Measurements from ENCODE around the gene DIS3L2. TPM values are rescaled to one million over a fixed set of nuclear protein-coding genes. Genes with fewer than 3 reads are reported as not detected.
"Not testable (repeated sequence)": the region's sequence is repeated elsewhere in the genome, so short reads cannot be mapped to it uniquely, and the experiment has no call there.

The DIS3L2 gene
- total and polyA plus RNA-seq, 10 donors: 9.1 to 59.8 (median 35.4) TPM

DNA sequence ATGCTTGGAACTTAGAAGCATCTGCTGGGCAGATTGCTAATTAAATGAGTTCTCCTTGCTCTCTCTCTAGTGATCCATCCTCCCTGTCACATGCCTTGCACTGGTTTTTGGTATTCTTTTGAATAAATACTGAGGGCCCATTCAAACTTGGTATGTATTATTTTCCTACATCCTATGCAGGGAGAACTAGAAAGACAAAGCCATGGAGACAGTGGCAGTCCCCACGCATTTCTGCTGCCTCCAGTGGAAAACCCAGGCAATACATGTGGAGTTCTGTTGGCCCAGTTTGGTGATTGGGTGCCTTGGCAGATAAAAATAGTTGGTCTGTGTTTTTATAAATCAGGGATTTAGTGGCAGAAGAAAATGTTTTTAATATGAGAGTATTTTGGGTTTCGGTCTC is 68.7 kb downstream of the DIS3L2 start:
- H3K36me3 ChIP-seq: peaks cover 0 to 57% (median 6%) of the 10 kb centered on the region in 6 donors
- H3K27ac ChIP-seq: no peak overlapping the region
- TF ChIP-seq, protein P1, sequence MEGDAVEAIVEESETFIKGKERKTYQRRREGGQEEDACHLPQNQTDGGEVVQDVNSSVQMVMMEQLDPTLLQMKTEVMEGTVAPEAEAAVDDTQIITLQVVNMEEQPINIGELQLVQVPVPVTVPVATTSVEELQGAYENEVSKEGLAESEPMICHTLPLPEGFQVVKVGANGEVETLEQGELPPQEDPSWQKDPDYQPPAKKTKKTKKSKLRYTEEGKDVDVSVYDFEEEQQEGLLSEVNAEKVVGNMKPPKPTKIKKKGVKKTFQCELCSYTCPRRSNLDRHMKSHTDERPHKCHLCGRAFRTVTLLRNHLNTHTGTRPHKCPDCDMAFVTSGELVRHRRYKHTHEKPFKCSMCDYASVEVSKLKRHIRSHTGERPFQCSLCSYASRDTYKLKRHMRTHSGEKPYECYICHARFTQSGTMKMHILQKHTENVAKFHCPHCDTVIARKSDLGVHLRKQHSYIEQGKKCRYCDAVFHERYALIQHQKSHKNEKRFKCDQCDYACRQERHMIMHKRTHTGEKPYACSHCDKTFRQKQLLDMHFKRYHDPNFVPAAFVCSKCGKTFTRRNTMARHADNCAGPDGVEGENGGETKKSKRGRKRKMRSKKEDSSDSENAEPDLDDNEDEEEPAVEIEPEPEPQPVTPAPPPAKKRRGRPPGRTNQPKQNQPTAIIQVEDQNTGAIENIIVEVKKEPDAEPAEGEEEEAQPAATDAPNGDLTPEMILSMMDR (IDR thresholded peaks at IDR 0.05 in 8 of 11, conservative IDR thresholded peaks at IDR 0.05 in 3 of 11): no peak
- no peak for TF ChIP-seq POLR2AphosphoS5 (IDR thresholded peaks at IDR 0.05)
- TF ChIP-seq POLR2A (IDR thresholded peaks at IDR 0.05): no peak
- DNase-seq: no peak
- H3K27me3 ChIP-seq (replicated peaks in 1 of 7): no peaks in the 10 kb centered on the region
- 95 to 100% (median 96%) methylated on average over 2 of the region's 2 CpGs for WGBS, 5 donors
- H3K9me3 ChIP-seq: peaks cover 0 to 17% (median 5%) of the 10 kb centered on the region in 8 donors
- no peak overlapping the region for H3K4me3 ChIP-seq
- intact Hi-C loops (cut with DNase I; ENCODE audit: low total_unique reads): no loop called here
- H3K4me1 ChIP-seq: no peaks in the 10 kb centered on the region

DNA sequence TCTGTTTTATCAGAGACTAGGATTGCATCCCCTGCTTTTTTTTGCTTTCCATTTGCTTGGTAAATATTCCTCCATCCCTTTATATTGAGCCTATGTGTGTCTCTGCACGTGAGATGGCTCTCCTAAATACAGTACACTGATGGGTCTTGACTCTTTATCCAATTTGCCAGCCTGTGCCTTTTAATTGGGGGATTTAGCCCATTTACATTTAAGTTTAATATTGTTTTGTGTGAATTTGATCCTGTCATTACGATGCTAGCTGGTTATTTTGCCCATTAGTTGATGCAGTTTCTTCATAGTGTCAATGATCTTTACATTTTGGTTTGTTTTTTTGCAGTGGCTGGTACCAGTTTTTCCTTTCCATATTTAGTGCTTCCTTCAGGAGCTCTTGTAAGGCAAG is 73.8 kb downstream of the DIS3L2 start:
- intact Hi-C loops (cut with DNase I; ENCODE audit: low total_unique reads); DNase-seq: not testable (repeated sequence)
- WGBS, 5 donors: 92 to 99% (median 96%) methylated on average over 2 of the region's 2 CpGs

DNA sequence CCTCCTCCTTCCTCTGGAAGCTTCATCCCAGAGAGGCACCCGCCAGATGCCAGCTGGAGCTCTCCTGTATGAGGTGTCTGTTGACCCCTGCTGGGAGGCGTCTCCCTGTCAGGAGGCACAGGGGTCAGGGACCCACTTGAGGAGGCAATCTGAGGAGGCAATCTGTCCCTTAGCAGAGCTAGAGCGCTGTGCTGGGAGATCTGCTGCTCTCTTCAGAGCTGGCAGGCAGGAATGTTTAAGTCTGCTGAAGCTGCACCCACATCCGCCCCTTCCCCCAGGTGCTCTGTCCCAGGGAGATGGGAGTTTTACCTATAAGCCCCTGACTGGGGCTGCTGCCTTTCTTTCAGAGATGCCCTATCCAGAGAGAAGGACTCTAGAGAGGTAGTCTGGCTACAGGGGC is 75.4 kb downstream of the DIS3L2 start:
- DNase-seq: not testable (repeated sequence)

More for the DNA sequence above, 73.8 kb downstream of the DIS3L2 start:
- not testable (repeated sequence) for H3K4me3 ChIP-seq; H3K27ac ChIP-seq; H3K4me1 ChIP-seq; H3K27me3 ChIP-seq (replicated peaks in 1 of 7)
- Histone ChIP-seq H3K9me3 (peaks cover 0 to 30% (median 15%) of the 10 kb centered on the region in 8 donors), H3K36me3 (peaks cover 0 to 65% (median 13%) of the 10 kb centered on the region in 6 donors)

DNA sequence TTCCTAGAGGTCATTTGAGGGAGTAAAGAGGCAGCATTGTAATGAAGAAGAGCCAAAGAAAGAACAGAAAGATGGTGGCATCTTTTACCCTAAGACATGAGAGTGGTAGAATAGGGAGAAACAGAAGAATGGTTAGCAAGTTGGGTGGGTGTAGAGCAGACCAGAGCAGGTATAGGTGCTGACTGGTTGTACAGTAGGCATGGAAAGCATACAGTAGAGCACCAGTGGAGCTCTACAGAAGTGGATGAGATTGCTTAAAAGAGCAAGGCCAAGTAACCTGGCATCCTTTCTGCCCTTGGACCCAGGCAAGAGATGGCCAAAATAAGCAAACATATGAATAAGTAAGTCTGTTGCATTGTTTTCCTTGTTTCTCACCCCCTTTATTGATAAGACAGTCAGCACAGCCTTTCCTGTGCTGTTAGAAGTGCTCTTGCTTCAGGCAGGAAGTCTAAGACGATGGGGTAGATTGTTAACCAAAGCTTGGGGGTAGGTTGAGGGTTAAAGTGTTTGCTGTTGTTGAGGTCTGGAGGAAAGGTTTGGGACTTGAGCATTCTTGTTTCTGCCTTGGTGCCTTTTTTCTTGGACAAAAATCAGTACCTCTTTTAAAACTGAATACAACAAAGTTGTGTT is 76.9 kb downstream of the DIS3L2 start:
- H3K4me3 ChIP-seq: no peak overlapping the region
- intact Hi-C loops (cut with DNase I; ENCODE audit: low total_unique reads): no loop called here
- peaks cover 0 to 40% (median 9%) of the 10 kb centered on the region in 6 donors for H3K36me3 ChIP-seq
- H3K27me3 ChIP-seq (replicated peaks in 1 of 7): no peaks in the 10 kb centered on the region
- no peak overlapping the region for H3K27ac ChIP-seq
- peaks cover 0 to 30% (median 11%) of the 10 kb centered on the region in 8 donors for H3K9me3 ChIP-seq
- DNase-seq: no peak
- H3K4me1 ChIP-seq: peaks cover 0 to 2% (median 0%) of the 10 kb centered on the region in 6 donors
- WGBS, 5 donors: 39 to 70% (median 47%) methylated on average over 1 of the region's 1 CpG
- TF ChIP-seq POLR2A (IDR thresholded peaks at IDR 0.05) (no peak), POLR2AphosphoS5 (IDR thresholded peaks at IDR 0.05) (no peak)
- TF ChIP-seq, protein P1 (IDR thresholded peaks at IDR 0.05 in 8 of 11, conservative IDR thresholded peaks at IDR 0.05 in 3 of 11): no peak

More for the DNA sequence above, 75.4 kb downstream of the DIS3L2 start:
- intact Hi-C loops (cut with DNase I; ENCODE audit: low total_unique reads); H3K4me3 ChIP-seq; H3K4me1 ChIP-seq; H3K27me3 ChIP-seq (replicated peaks in 1 of 7); H3K27ac ChIP-seq: not testable (repeated sequence)
- H3K36me3 ChIP-seq: peaks cover 0 to 49% (median 9%) of the 10 kb centered on the region in 6 donors
- H3K9me3 ChIP-seq: peaks cover 0 to 30% (median 13%) of the 10 kb centered on the region in 8 donors
- WGBS, 5 donors: 95 to 100% (median 97%) methylated on average over 2 to 4 of the region's 4 CpGs; no CpG with 5 or more reads in 1 of the 5 donors

DNA sequence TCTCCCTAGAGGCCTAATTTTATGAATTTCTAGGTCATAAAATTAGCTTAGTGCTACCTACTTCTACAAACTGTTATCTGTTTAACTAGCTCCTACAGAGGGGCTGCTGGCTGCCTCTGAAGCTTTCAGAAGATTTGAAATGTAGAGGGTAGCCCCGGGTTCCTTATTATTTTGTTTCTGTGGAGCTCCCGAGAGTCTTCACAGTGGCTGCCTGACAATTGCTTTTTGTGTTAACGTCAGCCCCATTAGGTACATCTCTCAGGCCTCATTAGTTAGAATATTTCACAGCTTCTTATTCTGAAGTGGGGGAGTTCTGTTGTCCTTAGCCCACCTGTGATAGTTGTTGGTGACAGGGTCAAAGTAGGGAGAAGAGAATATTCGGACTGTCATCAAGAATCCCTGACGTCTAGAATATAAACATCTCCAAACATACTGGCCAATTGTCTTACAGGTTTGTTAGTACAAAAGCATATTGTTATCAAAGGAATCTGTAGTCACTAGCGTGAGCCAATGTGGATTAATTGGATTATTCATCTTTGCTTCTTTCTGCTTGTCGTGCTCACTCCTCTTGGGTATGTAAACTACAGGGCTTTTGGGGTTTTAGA is 77.5 kb downstream of the DIS3L2 start:
- intact Hi-C loops (cut with DNase I; ENCODE audit: low total_unique reads): no loop called here
- Histone ChIP-seq H3K27me3 (replicated peaks in 1 of 7) (no peaks in the 10 kb centered on the region), H3K27ac (no peak overlapping the region), H3K36me3 (peaks cover 0 to 40% (median 9%) of the 10 kb centered on the region in 6 donors), H3K4me1 (peaks cover 0 to 2% (median 0%) of the 10 kb centered on the region in 6 donors), H3K4me3 (no peak overlapping the region), H3K9me3 (peaks cover 0 to 25% (median 11%) of the 10 kb centered on the region in 8 donors)
- WGBS, 5 donors: 91 to 98% (median 95%) methylated on average over 7 of the region's 7 CpGs
- DNase-seq: no peak
- TF ChIP-seq, protein P1 (IDR thresholded peaks at IDR 0.05 in 8 of 11, conservative IDR thresholded peaks at IDR 0.05 in 3 of 11): no peak
- TF ChIP-seq POLR2AphosphoS5 (IDR thresholded peaks at IDR 0.05) (no peak), POLR2A (IDR thresholded peaks at IDR 0.05) (no peak)
